Hematopoietic multipotent progenitor cell treated with erythropoietin and hydrocortisone succinate and interleukin-3 and kit ligand, for 4 days (in vitro differentiated cells): ENCODE results near the gene RUFY2.

ENCODE experiments used
- DNase-seq: peaks from one replicate; pipeline ENCODE4 v3.0.0-alpha.2; 2015

RUFY2 gene

GRCh38 chr10:68406815-68407548, at the start of gene RUFY2:
RUFY2 (minus strand) TSS chr10:68407277; CDS start chr10:68407189, 88 bp downstream.
- DNase-seq: peak; percentile 89

GRCh38 chr10:68449698-68450097, 42.6 kb upstream of the RUFY2 start:
- DNase-seq: peak; percentile 36

- DNase-seq: no peak
These were observed 39.1 kb upstream of the RUFY2 start for GRCh38 chr10:68446179-68446578.

- no peak for DNase-seq
These were observed 35.9 kb upstream of the RUFY2 start for GRCh38 chr10:68442971-68443370.

- DNase-seq: no peak
These were observed 33.8 kb upstream of the RUFY2 start for GRCh38 chr10:68440898-68441297.

GRCh38 chr10:68435803-68436202, 28.7 kb upstream of the RUFY2 start:
- peak; percentile 84 for DNase-seq

- no peak for DNase-seq
These were observed 27.6 kb upstream of the RUFY2 start for GRCh38 chr10:68434657-68435056.

- peak; percentile 37 for DNase-seq
These were observed 21.5 kb upstream of the RUFY2 start for GRCh38 chr10:68428396-68429104.

- no peak for DNase-seq
These were observed 17.5 kb upstream of the RUFY2 start for GRCh38 chr10:68424454-68425014.

- no peak for DNase-seq
These were observed 16.4 kb upstream of the RUFY2 start for GRCh38 chr10:68423522-68423921.

GRCh38 chr10:68419376-68419775, 12.3 kb upstream of the RUFY2 start:
- no peak for DNase-seq

GRCh38 chr10:68408898-68409518, 1.9 kb upstream of the RUFY2 start:
- no peak for DNase-seq

GRCh38 chr10:68406111-68406814, 814 bp downstream of the RUFY2 start:
- DNase-seq: peak; percentile 84

GRCh38 chr10:68403701-68404100, 3.4 kb downstream of the RUFY2 start:
- no peak for DNase-seq

- no peak for DNase-seq
These were observed 4.8 kb downstream of the RUFY2 start for GRCh38 chr10:68402276-68402675.

- DNase-seq: no peak
These were observed 10.1 kb downstream of the RUFY2 start for GRCh38 chr10:68397005-68397404.

- no peak for DNase-seq
These were observed 21.3 kb downstream of the RUFY2 start for GRCh38 chr10:68385740-68386139.

- DNase-seq: no peak
These were observed 35.5 kb downstream of the RUFY2 start for GRCh38 chr10:68371604-68372003.

- DNase-seq: no peak
These were observed 40.0 kb downstream of the RUFY2 start for GRCh38 chr10:68367121-68367520.

GRCh38 chr10:68366600-68366999, 40.5 kb downstream of the RUFY2 start:
- DNase-seq: no peak

- no peak for DNase-seq
These were observed 41.5 kb downstream of the RUFY2 start for GRCh38 chr10:68365611-68366010.

GRCh38 chr10:68364101-68364886, 42.8 kb downstream of the RUFY2 start:
- no peak for DNase-seq
